ENCODE results near the gene CDH13.

CDH13 gene

GRCh38 chr16:82855471-82855870 lies 228.7 kb downstream of the CDH13 start:
- no peak for DNase-seq

GRCh38 chr16:82857693-82858365 lies 231.1 kb downstream of the CDH13 start:
- DNase-seq: no peak

GRCh38 chr16:82859662-82860061 lies 232.9 kb downstream of the CDH13 start:
- no peak for DNase-seq

- DNase-seq: no peak
Measured at GRCh38 chr16:82860071-82860470, 233.3 kb downstream of the CDH13 start.

GRCh38 chr16:82862057-82862456 lies 235.3 kb downstream of the CDH13 start:
- DNase-seq: no peak

- DNase-seq: no peak
Measured at GRCh38 chr16:82864332-82865040, 237.7 kb downstream of the CDH13 start.

GRCh38 chr16:82865412-82865811 lies 238.6 kb downstream of the CDH13 start:
- DNase-seq: no peak

GRCh38 chr16:82867485-82867884 lies 240.7 kb downstream of the CDH13 start:
- no peak for DNase-seq

GRCh38 chr16:82874271-82874670 lies 247.5 kb downstream of the CDH13 start:
- DNase-seq: no peak

- no peak for DNase-seq
Measured at GRCh38 chr16:82874672-82875071, 247.9 kb downstream of the CDH13 start.

GRCh38 chr16:82876951-82877350 lies 250.2 kb downstream of the CDH13 start:
- DNase-seq: no peak

GRCh38 chr16:82878466-82878865 lies 251.7 kb downstream of the CDH13 start:
- DNase-seq: no peak

- no peak for DNase-seq
Measured at GRCh38 chr16:82880346-82880745, 253.6 kb downstream of the CDH13 start.

GRCh38 chr16:82881516-82881915 lies 254.7 kb downstream of the CDH13 start:
- DNase-seq: no peak

GRCh38 chr16:82882226-82882625 lies 255.5 kb downstream of the CDH13 start:
- no peak for DNase-seq

GRCh38 chr16:82882982-82883835 lies 256.4 kb downstream of the CDH13 start:
- no peak for DNase-seq

GRCh38 chr16:82884320-82884898 lies 257.6 kb downstream of the CDH13 start:
- no peak for DNase-seq

GRCh38 chr16:82886146-82886545 lies 259.4 kb downstream of the CDH13 start:
- DNase-seq: no peak

GRCh38 chr16:82888591-82889001 lies 261.8 kb downstream of the CDH13 start:
- no peak for DNase-seq

- no peak for DNase-seq
Measured at GRCh38 chr16:82891424-82891823, 264.7 kb downstream of the CDH13 start.

- DNase-seq: no peak
Measured at GRCh38 chr16:82891918-82892317, 265.1 kb downstream of the CDH13 start.

- DNase-seq: no peak
Measured at GRCh38 chr16:82892324-82892723, 265.6 kb downstream of the CDH13 start.

- DNase-seq: no peak
Measured at GRCh38 chr16:82895843-82896242, 269.1 kb downstream of the CDH13 start.
